ENCODE data around the gene CHST8.

The CHST8 gene

DNA sequence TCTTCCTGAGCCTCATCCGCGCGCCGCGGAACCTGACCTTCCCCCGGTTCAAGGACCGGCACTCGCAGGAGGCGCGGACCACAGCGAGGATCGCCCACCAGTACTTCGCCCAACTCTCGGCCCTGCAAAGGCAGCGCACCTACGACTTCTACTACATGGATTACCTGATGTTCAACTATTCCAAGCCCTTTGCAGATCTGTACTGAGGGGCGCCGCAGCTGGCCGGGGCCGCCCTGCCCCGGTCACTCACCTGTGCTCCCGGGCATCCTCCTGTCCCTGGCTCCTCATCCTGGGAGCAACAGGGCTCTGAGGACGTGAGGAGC, 151.1 kb downstream of the CHST8 start:
- H3K4me3 ChIP-seq: no peak overlapping the region
- peaks cover 0 to 47% (median 18%) of the 10 kb centered on the region in 11 experiments; a peak in 13 of 22 replicates for H4K20me1 ChIP-seq
- H3K36me3 ChIP-seq: no peaks in the 10 kb centered on the region
- no peaks in the 10 kb centered on the region for H3K9me3 ChIP-seq (replicated peaks in 1 of 11)
- H3K9ac ChIP-seq: no peak overlapping the region
- peaks cover 0 to 27% (median 17%) of the 10 kb centered on the region in 11 experiments; a peak in 12 of 22 replicates for H3K27me3 ChIP-seq
- H3K4me2 ChIP-seq: no peak overlapping the region
- peaks cover 0 to 8% (median 0%) of the 10 kb centered on the region in 10 experiments; a peak in 1 of 20 replicates for H3K4me1 ChIP-seq
- H3K27ac ChIP-seq: no peak overlapping the region
- TF ChIP-seq Cebpa-rat (IDR thresholded peaks at IDR 0.05): no peak

DNA sequence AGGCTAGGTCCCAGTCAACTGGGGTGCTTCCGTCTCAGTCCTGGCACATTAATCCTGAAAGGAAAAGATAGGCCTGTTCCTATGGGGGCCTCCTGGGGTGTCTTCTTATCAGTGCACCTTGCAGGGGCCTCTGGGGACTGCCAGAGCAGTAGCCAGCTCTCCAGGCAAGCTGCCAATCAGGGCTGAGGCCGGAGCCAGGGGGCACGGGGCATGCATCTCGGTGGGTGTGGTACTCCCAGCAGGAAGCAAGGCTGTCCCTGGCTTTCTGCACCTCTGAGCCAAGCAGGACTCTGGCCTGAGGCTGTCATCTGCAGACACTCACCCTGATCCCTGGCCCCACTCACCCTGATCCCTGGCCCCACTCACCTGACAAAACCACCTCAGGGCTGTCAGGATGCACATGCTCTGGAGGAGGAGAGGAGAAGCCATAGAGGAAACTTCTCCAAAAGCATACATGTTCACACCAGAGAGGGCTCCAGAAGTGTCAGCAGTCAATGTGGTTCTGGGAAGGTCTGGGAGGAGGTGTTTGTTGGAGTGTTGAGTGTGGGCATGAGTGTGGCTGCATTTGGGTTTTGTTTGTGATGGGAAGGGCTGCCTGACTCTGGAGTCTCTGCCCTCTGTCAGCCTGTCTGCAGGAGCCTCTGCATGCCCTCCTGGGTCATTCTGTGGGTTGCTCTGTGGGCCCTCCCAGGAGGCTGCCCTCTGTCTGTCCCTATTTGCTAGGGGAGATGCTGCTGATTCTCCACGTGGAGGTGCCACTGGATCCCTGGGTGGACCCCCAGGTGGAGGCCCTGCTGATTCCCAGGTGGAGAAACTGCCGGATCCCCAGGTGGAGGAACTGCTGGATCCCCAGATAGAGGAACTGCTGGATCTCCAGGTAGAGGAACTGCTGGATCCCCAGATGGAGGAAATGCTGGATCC, 152.2 kb downstream of the CHST8 start:
- no peaks in the 10 kb centered on the region for H3K36me3 ChIP-seq
- no peak overlapping the region for H3K4me3 ChIP-seq
- no peaks in the 10 kb centered on the region for H3K9me3 ChIP-seq (replicated peaks in 1 of 11)
- no peak overlapping the region for H3K27ac ChIP-seq
- peaks cover 0 to 36% (median 16%) of the 10 kb centered on the region in 11 experiments; a peak in 13 of 22 replicates for H4K20me1 ChIP-seq
- H3K4me1 ChIP-seq: peaks cover 0 to 12% (median 4%) of the 10 kb centered on the region in 10 experiments; a peak in 9 of 20 replicates
- H3K27me3 ChIP-seq: peaks cover 0 to 31% (median 19%) of the 10 kb centered on the region in 11 experiments; a peak in 13 of 22 replicates
- H3K4me2 ChIP-seq: no peak overlapping the region
- TF ChIP-seq Cebpa-rat (IDR thresholded peaks at IDR 0.05): no peak
- no peak overlapping the region for H3K9ac ChIP-seq

DNA sequence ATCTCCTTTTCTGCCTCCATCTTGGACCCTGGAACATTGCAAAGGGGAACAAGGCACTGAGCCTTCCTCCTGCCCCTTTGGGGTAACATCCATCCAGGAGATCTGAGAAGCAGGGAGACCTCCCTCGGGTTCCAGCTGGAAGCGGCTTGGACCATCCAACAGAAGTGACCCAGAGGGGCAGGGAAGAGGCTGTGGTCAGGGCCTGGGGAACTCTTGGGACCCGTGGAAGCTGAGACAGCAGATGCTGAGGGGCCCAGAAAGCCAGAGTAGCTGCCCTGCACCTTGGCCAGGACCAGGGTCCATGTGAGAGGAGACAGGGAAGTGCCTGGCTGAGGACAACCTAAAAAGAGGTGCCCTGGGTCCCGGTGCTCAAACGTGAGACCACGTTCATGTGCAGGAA, 153.0 kb downstream of the CHST8 start:
- peaks cover 0 to 29% (median 16%) of the 10 kb centered on the region in 11 experiments; a peak in 11 of 22 replicates for H3K27me3 ChIP-seq
- no peak overlapping the region for H3K4me3 ChIP-seq
- H3K36me3 ChIP-seq: no peaks in the 10 kb centered on the region
- no peak overlapping the region for H3K9ac ChIP-seq
- no peaks in the 10 kb centered on the region for H3K9me3 ChIP-seq (replicated peaks in 1 of 11)
- peaks cover 0 to 28% (median 12%) of the 10 kb centered on the region in 11 experiments; a peak in 11 of 22 replicates for H4K20me1 ChIP-seq
- TF ChIP-seq Cebpa-rat (IDR thresholded peaks at IDR 0.05): no peak
- H3K27ac ChIP-seq: no peak overlapping the region
- no peak overlapping the region for H3K4me2 ChIP-seq
- H3K4me1 ChIP-seq: peaks cover 0 to 12% (median 4%) of the 10 kb centered on the region in 10 experiments; a peak in 9 of 20 replicates

DNA sequence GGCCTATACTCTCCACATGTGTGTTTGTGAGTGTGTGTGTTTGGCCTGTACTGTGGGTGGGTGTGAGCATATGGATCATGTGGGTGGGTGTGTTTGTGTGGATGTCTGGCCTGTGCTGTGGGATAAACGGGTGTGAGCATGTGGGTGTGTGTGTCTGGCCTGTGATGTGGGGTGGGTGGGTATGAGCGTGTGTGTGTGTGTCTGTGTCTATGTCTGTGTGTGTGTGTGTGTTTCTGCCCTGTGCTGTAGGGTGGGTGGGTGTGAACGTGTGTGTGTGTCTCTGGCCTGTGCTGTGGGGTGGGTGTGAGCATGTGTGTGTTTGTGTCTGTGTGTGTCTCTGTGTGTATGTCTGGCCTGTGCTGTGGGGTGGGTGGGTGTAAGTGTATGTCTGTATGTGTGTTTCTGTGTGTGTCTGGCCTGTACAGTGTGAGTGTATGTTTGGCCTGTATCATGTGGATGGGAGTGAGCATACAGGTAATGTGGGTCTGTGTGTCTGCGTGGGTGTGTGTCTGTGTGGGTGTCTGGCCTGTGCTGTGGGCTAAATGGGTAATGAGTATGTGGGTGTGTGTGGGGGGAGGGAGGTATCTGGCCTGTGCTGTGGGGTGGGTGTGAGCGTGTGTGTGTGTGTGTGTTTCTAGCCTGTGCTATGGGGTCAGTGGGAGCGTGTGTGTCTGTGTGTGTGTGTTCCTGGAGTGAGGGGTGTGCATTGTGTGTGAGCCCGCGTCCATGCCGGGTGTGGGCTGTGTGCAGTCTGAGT, 154.2 kb downstream of the CHST8 start:
- no peak overlapping the region for H3K4me2 ChIP-seq
- H4K20me1 ChIP-seq: peaks cover 0 to 17% (median 4%) of the 10 kb centered on the region in 11 experiments; a peak in 10 of 22 replicates
- H3K27me3 ChIP-seq: peaks cover 0 to 17% (median 9%) of the 10 kb centered on the region in 11 experiments; a peak in 8 of 22 replicates
- H3K27ac ChIP-seq: no peak overlapping the region
- H3K9me3 ChIP-seq (replicated peaks in 1 of 11): no peaks in the 10 kb centered on the region
- H3K4me1 ChIP-seq: peaks cover 0 to 12% (median 4%) of the 10 kb centered on the region in 10 experiments; a peak in 10 of 20 replicates
- no peaks in the 10 kb centered on the region for H3K36me3 ChIP-seq
- TF ChIP-seq Cebpa-rat (IDR thresholded peaks at IDR 0.05): no peak
- no peak overlapping the region for H3K4me3 ChIP-seq
- H3K9ac ChIP-seq: no peak overlapping the region

DNA sequence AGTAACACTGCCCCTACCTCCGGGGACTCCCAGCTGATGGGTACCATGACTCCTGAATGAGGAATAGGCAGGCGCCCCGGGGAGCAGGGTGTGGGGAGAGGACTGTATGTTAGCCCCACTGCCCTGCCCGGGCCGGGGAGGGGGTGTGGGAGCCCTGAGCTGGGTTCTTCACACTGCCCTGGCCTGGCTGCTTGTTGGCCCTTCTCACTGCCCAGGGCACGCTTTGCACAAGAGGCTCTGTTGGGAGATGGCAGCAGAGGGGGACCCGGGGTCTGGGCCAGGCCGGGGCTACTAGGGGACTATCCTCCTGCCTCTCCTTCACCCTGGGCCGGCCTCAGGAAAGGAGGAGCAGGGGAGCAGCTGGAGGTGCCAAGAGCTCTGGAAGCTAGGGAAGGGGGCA, 155.6 kb downstream of the CHST8 start:
- no peaks in the 10 kb centered on the region for H3K36me3 ChIP-seq
- H3K27ac ChIP-seq: no peak overlapping the region
- H3K4me1 ChIP-seq: peaks cover 0 to 22% (median 5%) of the 10 kb centered on the region in 10 experiments; a peak in 11 of 20 replicates
- H3K9me3 ChIP-seq (replicated peaks in 1 of 11): peaks cover 0 to 4% (median 0%) of the 10 kb centered on the region in 11 experiments; a peak in 6 of 22 replicates
- no peak for TF ChIP-seq Cebpa-rat (IDR thresholded peaks at IDR 0.05)
- H3K9ac ChIP-seq: no peak overlapping the region
- peaks cover 0 to 12% (median 7%) of the 10 kb centered on the region in 11 experiments; a peak in 7 of 22 replicates for H3K27me3 ChIP-seq
- H3K4me3 ChIP-seq: no peak overlapping the region
- H3K4me2 ChIP-seq: no peak overlapping the region
- peaks cover 0 to 6% (median 0%) of the 10 kb centered on the region in 11 experiments; a peak in 3 of 22 replicates for H4K20me1 ChIP-seq

DNA sequence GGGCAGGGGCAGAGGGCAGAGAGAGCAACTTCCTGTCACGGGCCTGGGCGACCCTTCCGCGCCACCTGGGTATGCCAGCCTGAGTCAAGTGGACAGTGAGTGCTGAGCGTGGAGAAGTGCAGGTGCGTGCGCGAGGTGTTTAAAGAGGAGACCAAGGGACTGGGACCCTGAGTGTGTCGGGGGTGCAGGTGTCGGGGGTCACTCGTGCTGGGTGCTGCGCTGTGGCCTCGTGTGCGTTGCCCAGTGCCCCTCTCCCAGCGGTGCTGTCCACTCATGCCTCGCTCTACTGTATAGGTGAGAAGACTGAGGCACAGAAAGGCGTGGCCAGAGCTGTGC, 156.0 kb downstream of the CHST8 start:
- Histone ChIP-seq H3K9ac (no peak overlapping the region), H3K9me3 (replicated peaks in 1 of 11) (peaks cover 0 to 8% (median 0%) of the 10 kb centered on the region in 11 experiments; a peak in 7 of 22 replicates), H3K4me2 (peak overlapping the region in 2 of 11 experiments; percentile 91 to 92; a peak in 3 of 22 replicates), H3K27me3 (peaks cover 0 to 12% (median 7%) of the 10 kb centered on the region in 11 experiments; a peak in 7 of 22 replicates), H3K4me1 (peaks cover 0 to 22% (median 5%) of the 10 kb centered on the region in 10 experiments; a peak in 11 of 20 replicates), H3K36me3 (no peaks in the 10 kb centered on the region), H3K4me3 (no peak overlapping the region), H4K20me1 (peaks cover 0 to 6% (median 0%) of the 10 kb centered on the region in 11 experiments; a peak in 3 of 22 replicates), H3K27ac (no peak overlapping the region)
- no peak for TF ChIP-seq Cebpa-rat (IDR thresholded peaks at IDR 0.05)

DNA sequence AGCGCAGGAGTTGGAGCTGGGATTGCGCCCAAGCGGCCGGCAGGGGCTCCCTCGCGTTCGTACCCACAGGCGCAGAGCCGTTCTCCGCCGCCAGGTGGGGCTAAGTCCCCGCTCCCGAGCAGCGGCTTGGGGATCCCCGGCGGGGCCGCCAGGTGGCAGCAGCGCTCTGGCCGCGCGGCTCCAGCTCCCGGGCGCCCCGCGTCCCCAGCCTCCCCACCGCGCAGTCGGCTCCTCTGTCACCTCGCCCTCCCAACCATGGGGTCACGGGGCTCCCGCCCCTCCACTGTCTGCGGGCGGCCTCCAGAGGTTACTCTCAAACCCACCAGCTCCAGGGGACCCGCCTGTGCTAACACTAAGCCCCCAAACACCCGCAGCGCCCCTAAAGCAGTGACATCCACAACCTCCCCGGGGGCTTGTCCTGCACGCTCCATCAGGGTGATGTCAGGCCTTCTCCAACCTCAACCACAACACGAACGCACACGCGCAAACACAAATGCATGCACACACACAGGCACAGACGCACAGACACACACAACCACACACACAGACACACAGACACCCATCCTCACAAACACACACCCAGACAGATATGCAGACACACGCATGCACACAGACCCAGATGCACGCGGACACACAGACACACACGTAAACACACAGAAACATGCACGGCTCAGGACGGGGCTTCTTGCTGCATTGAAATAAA, 156.5 kb downstream of the CHST8 start:
- H3K4me3 ChIP-seq: peak overlapping the region; percentile 35 to 62 (median 46); a peak in 14 of 20 replicates

DNA sequence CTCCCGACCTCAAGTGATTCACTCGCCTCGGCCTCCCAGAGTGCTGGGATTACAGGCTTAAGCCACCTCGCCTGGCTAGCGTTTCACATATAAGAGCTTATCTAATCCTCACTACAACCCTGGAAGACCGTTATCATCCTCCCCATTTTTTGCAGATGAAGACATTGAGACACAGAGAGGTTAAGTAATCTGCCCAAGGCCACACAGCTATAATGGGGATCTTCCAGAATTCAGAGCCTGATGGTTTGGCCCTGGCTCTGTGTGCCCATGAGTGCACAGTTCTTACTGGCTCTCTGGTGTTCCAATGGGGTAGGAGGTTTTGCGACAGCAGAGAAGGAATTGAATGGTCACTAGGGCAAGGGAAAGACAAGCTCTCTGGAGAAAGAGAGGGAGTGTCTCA, 158.1 kb downstream of the CHST8 start:
- Histone ChIP-seq H3K27me3 (peaks cover 0 to 12% (median 7%) of the 10 kb centered on the region in 11 experiments; a peak in 7 of 22 replicates), H4K20me1 (peaks cover 0 to 6% (median 0%) of the 10 kb centered on the region in 11 experiments; a peak in 3 of 22 replicates), H3K36me3 (no peaks in the 10 kb centered on the region), H3K9me3 (replicated peaks in 1 of 11) (peaks cover 0 to 9% (median 0%) of the 10 kb centered on the region in 11 experiments; a peak in 7 of 22 replicates), H3K4me3 (no peak overlapping the region), H3K27ac (no peak overlapping the region), H3K9ac (no peak overlapping the region), H3K4me2 (no peak overlapping the region), H3K4me1 (peaks cover 0 to 22% (median 5%) of the 10 kb centered on the region in 10 experiments; a peak in 11 of 20 replicates)
- TF ChIP-seq Cebpa-rat (IDR thresholded peaks at IDR 0.05): no peak

More for the DNA sequence above, 156.5 kb downstream of the CHST8 start:
- H3K27ac ChIP-seq: no peak overlapping the region
- peaks cover 0 to 12% (median 7%) of the 10 kb centered on the region in 11 experiments; a peak in 7 of 22 replicates for H3K27me3 ChIP-seq
- TF ChIP-seq Cebpa-rat (IDR thresholded peaks at IDR 0.05): no peak
- H3K4me2 ChIP-seq: peak overlapping the region; percentile 80 to 94 (median 90)
- H4K20me1 ChIP-seq: peaks cover 0 to 6% (median 0%) of the 10 kb centered on the region in 11 experiments; a peak in 3 of 22 replicates
- peaks cover 0 to 9% (median 0%) of the 10 kb centered on the region in 11 experiments; a peak in 7 of 22 replicates for H3K9me3 ChIP-seq (replicated peaks in 1 of 11)
- H3K9ac ChIP-seq: peak overlapping the region; percentile 16 to 64 (median 54); a peak in 16 of 22 replicates
- peaks cover 0 to 22% (median 5%) of the 10 kb centered on the region in 10 experiments; a peak in 11 of 20 replicates for H3K4me1 ChIP-seq
- H3K36me3 ChIP-seq: no peaks in the 10 kb centered on the region

Measured in BLaER1 treated with 17β-estradiol and CSF1 and Interleukin-3, amounts not matched to agents 10 nM and 100 nM (cell line).